SJCRH30 (cell line): ENCODE results near the gene PEX6. TPM values are rescaled to one million over a fixed set of nuclear protein-coding genes. Genes with fewer than 3 reads are reported as not detected.
"Not testable (repeated sequence)": the region's sequence is repeated elsewhere in the genome, so short reads cannot be mapped to it uniquely, and the experiment has no call there.

Source experiments
- DNase-seq, 2 experiments: peaks; one replicate each; pipeline ENCODE4 v3.0.0-alpha.2; 2015 to 2020
- H3K27ac ChIP-seq: fragments of 250-450 bp; sonication (Bioruptor Pico); 2 replicates; pipeline ENCODE4 v1.5.1; 2020; ENCODE audit warnings: mild to moderate bottlenecking, moderate library complexity
- H3K27me3 ChIP-seq: fragments of 250-450 bp; sonication (Bioruptor Pico); 2 replicates; pipeline ENCODE4 v1.5.1; 2020; ENCODE audit warnings: mild to moderate bottlenecking, moderate library complexity
- H3K36me3 ChIP-seq: fragments of 250-450 bp; sonication (Bioruptor Pico); 2 replicates; pipeline ENCODE4 v1.5.1; 2020; ENCODE audit warnings: mild to moderate bottlenecking, moderate library complexity
- H3K4me1 ChIP-seq: fragments of 250-450 bp; sonication (Bioruptor Pico); 2 replicates; pipeline ENCODE4 v1.5.1; 2020; ENCODE audit warnings: mild to moderate bottlenecking, moderate library complexity
- H3K4me3 ChIP-seq: fragments of 250-450 bp; sonication (Bioruptor Pico); 2 replicates; pipeline ENCODE4 v1.5.1; 2020; ENCODE audit warnings: mild to moderate bottlenecking, moderate library complexity
- H3K9me3 ChIP-seq: fragments of 250-450 bp; sonication (Bioruptor Pico); replicated peaks from 2 replicates; pipeline ENCODE4 v1.5.1; 2020; ENCODE audit warnings: mild to moderate bottlenecking, moderate library complexity
- total RNA-seq: library from RNA; depleted of rRNA; stranded (reverse); fragments of >200 nt; shearing (Covaris generic); gene quantifications from 2 replicates; pipeline ENCODE4 v1.2.3, GENCODE V29; 2014

Gene PEX6
- total RNA-seq, 1 experiment from 2014 or later: 11.4 TPM

GRCh38 chr6:43013097-43013842 lies 34.3 kb upstream of the PEX6 start:
- Histone ChIP-seq H3K36me3 (peaks cover 22% of the 10 kb centered on the region), H3K27me3 (no peaks in the 10 kb centered on the region), H3K4me1 (peaks cover 5% of the 10 kb centered on the region; the same call in 1 of the 2 replicates), H3K4me3 (peak overlapping the region; percentile 63), H3K27ac (peak overlapping the region; percentile 13; the same call in 1 of the 2 replicates), H3K9me3 (no peaks in the 10 kb centered on the region)
- peak; percentile 16 to 46 for DNase-seq

- Histone ChIP-seq H3K4me3 (peak overlapping the region; percentile 63; the same call in 1 of the 2 replicates), H3K27ac (no peak overlapping the region), H3K4me1 (peaks cover 5% of the 10 kb centered on the region; the same call in 1 of the 2 replicates), H3K27me3 (no peaks in the 10 kb centered on the region), H3K36me3 (peaks cover 24% of the 10 kb centered on the region), H3K9me3 (no peaks in the 10 kb centered on the region)
- no peak for DNase-seq
Observed at GRCh38 chr6:43012364-43012763, 33.4 kb upstream of the PEX6 start.

GRCh38 chr6:43011207-43011606 lies 32.2 kb upstream of the PEX6 start:
- no peak for DNase-seq
- Histone ChIP-seq H3K9me3 (no peaks in the 10 kb centered on the region), H3K4me3 (no peak overlapping the region), H3K27me3 (no peaks in the 10 kb centered on the region), H3K4me1 (peaks cover 5% of the 10 kb centered on the region; the same call in 1 of the 2 replicates), H3K27ac (no peak overlapping the region), H3K36me3 (peaks cover 25% of the 10 kb centered on the region)

GRCh38 chr6:43009124-43009523 lies 30.1 kb upstream of the PEX6 start:
- DNase-seq: peak; percentile 25 to 41
- Histone ChIP-seq H3K4me3 (no peak overlapping the region), H3K9me3 (no peaks in the 10 kb centered on the region), H3K27ac (no peak overlapping the region), H3K36me3 (peaks cover 25% of the 10 kb centered on the region), H3K4me1 (0 out of 2 replicates have a peak, but pooled peaks cover 3% of the 10 kb centered on the region), H3K27me3 (no peaks in the 10 kb centered on the region)

GRCh38 chr6:43007126-43007525 lies 28.1 kb upstream of the PEX6 start:
- H3K27me3 ChIP-seq: no peaks in the 10 kb centered on the region
- no peaks in the 10 kb centered on the region for H3K4me1 ChIP-seq
- H3K9me3 ChIP-seq: no peaks in the 10 kb centered on the region
- H3K4me3 ChIP-seq: no peak overlapping the region
- no peak for DNase-seq
- peaks cover 25% of the 10 kb centered on the region for H3K36me3 ChIP-seq
- no peak overlapping the region for H3K27ac ChIP-seq

DNA sequence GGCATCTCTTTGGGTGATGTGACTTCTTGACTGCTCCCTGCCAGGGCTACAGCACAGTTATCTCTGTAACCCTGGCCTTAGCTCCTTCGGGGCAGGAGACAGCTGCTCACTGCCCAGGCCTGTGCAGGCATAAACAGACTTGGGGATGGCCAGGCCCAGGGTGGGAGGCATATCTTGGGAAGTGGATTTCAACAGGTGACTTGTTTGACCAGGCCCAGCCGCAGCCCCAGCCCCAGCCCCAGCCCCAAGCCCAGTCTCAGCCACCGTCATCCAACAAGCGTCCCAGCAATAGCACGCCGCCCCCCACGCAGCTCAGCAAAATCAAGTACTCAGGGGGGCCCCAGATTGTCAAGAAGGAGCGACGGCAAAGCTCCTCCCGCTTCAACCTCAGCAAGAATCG lies 27.3 kb upstream of the PEX6 start:
- H3K9me3 ChIP-seq: no peaks in the 10 kb centered on the region
- no peak for DNase-seq
- H3K27me3 ChIP-seq: no peaks in the 10 kb centered on the region
- peaks cover 22% of the 10 kb centered on the region for H3K36me3 ChIP-seq
- H3K4me3 ChIP-seq: no peak overlapping the region
- no peak overlapping the region for H3K27ac ChIP-seq
- H3K4me1 ChIP-seq: no peaks in the 10 kb centered on the region

DNA sequence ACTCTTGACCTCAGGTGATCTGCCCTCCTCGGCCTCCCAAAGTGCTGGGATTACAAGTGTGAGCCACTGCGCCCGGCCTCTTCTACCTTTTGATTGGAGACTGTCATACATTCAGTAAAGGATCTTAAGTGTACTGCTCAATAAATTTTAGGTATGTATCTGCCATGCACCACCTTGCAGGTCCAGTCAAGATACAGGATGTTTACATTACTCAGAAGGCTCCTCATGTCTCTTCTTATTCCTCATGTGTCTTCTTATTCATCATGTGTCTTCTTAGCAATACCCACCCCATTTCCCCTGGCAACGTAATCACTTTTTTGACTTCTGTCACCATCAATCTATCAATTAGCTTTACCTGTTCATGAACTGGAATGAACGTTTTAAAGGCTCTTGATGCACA lies 26.9 kb upstream of the PEX6 start:
- Histone ChIP-seq H3K27me3 (no peaks in the 10 kb centered on the region), H3K9me3 (no peaks in the 10 kb centered on the region), H3K4me3 (no peak overlapping the region), H3K36me3 (peaks cover 22% of the 10 kb centered on the region), H3K27ac (no peak overlapping the region), H3K4me1 (no peaks in the 10 kb centered on the region)
- no peak for DNase-seq

DNA sequence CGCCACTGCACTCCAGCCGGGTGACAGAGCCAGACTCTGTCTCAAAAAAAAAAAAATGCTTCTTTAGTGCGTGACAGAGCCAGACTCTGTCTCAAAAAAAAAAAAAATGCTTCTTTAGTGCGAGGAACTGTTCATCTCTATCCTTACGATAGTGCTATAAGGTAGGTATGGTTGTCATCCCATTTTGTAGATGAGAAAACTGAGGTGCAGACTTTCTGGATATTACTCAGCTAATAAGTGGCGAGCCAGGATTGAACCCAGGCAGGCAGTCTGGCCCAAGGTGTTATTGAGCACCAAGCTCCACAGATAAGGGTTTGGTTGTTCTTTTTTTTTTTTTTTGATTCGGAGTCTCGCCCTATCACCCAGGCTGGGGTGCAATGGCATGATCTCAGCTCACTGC lies 22.9 kb upstream of the PEX6 start:
- Histone ChIP-seq H3K36me3 (peaks cover 2% of the 10 kb centered on the region; the same call in 1 of the 2 replicates), H3K9me3 (no peaks in the 10 kb centered on the region), H3K4me1 (no peaks in the 10 kb centered on the region), H3K4me3 (no peak overlapping the region), H3K27ac (no peak overlapping the region), H3K27me3 (no peaks in the 10 kb centered on the region)
- DNase-seq: no peak

- DNase-seq, H3K4me1 ChIP-seq, H3K27me3 ChIP-seq, H3K27ac ChIP-seq, H3K9me3 ChIP-seq, H3K36me3 ChIP-seq, H3K4me3 ChIP-seq: not testable (repeated sequence)
Observed at GRCh38 chr6:42998205-42998604, 19.2 kb upstream of the PEX6 start.

- Histone ChIP-seq H3K4me1 (no peaks in the 10 kb centered on the region), H3K4me3 (no peak overlapping the region), H3K9me3 (no peaks in the 10 kb centered on the region), H3K36me3 (peaks cover 2% of the 10 kb centered on the region; the same call in 1 of the 2 replicates), H3K27me3 (no peaks in the 10 kb centered on the region), H3K27ac (no peak overlapping the region)
- no peak for DNase-seq
Observed at GRCh38 chr6:42996513-42996912, 17.5 kb upstream of the PEX6 start.

DNA sequence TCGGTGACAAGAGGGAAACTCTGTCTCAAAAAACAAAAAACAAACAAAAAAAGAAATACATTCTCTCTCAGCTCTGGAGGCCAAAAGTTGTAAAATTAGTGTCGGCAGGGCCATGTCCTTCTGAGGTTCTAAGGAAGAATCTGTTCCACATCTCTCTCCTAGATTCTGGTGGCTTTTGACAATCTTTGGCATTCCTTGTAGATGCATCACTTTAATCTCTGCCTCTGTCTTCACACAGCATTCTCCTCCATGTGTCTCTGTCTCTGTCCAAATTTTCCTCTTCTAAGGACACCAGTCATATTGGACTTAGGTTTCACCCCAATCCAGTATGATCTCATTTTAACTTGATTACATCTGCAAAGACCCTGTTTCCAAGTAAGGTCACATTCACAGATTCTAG lies 14.5 kb upstream of the PEX6 start:
- no peak overlapping the region for H3K27ac ChIP-seq
- no peak for DNase-seq
- H3K27me3 ChIP-seq: no peaks in the 10 kb centered on the region
- H3K36me3 ChIP-seq: peaks cover 8% of the 10 kb centered on the region
- H3K4me3 ChIP-seq: no peak overlapping the region
- no peaks in the 10 kb centered on the region for H3K9me3 ChIP-seq
- H3K4me1 ChIP-seq: 0 out of 2 replicates have a peak, but pooled peaks cover 4% of the 10 kb centered on the region

DNA sequence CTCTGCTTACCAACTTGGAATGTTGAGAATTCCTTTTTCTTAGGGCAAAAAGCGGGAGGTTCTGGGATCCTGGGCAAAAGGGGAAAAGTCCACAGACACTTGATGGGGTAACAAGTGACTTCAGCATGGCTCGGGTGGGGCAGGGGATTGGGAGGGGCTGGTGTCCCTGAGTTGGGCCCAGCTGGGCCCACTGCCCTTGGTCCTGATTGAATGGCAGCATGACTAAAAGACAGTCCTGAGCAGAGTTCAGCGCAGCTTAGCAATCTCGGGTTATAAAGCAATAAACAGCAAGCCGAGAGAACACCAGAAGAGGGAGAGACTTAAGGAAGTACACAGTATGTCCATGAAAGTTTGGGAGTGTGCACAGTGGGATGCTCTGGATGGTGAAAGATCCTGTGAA lies 10.9 kb upstream of the PEX6 start:
- no peaks in the 10 kb centered on the region for H3K27me3 ChIP-seq
- peaks cover 8% of the 10 kb centered on the region for H3K36me3 ChIP-seq
- no peaks in the 10 kb centered on the region for H3K9me3 ChIP-seq
- no peak overlapping the region for H3K4me3 ChIP-seq
- H3K4me1 ChIP-seq: peaks cover 4% of the 10 kb centered on the region; the same call in 1 of the 2 replicates
- no peak overlapping the region for H3K27ac ChIP-seq
- DNase-seq: no peak

- Histone ChIP-seq H3K27me3 (no peaks in the 10 kb centered on the region), H3K4me3 (no peak overlapping the region), H3K36me3 (peaks cover 8% of the 10 kb centered on the region), H3K4me1 (peaks cover 4% of the 10 kb centered on the region; the same call in 1 of the 2 replicates), H3K27ac (no peak overlapping the region), H3K9me3 (no peaks in the 10 kb centered on the region)
- DNase-seq: peak; percentile 43 to 59
Observed at GRCh38 chr6:42988486-42989020, 9.6 kb upstream of the PEX6 start.

GRCh38 chr6:42987533-42988451 lies 8.8 kb upstream of the PEX6 start:
- no peaks in the 10 kb centered on the region for H3K27me3 ChIP-seq
- H3K4me1 ChIP-seq: peaks cover 4% of the 10 kb centered on the region; the same call in 1 of the 2 replicates
- no peak overlapping the region for H3K4me3 ChIP-seq
- no peaks in the 10 kb centered on the region for H3K9me3 ChIP-seq
- no peak for DNase-seq
- no peak overlapping the region for H3K27ac ChIP-seq
- H3K36me3 ChIP-seq: peaks cover 8% of the 10 kb centered on the region
